ENCODE results near the gene ZBTB20. TPM values are rescaled to one million over a fixed set of nuclear protein-coding genes. Genes with fewer than 3 reads are reported as not detected.

The ZBTB20 gene
- total and polyA plus RNA-seq, 2 donors from 2014 or later = 0.99 to 142 TPM

- Histone ChIP-seq H3K4me3 (ENCODE audit: low read length in 3 of 3) (no peak overlapping the region), H3K27ac (ENCODE audit: low read depth in 2 of 2, low read length in 2 of 2) (no peak overlapping the region), H3K27me3 (ENCODE audit: control insufficient read depth, insufficient read depth, low read length) (no peaks in the 10 kb centered on the region), H3K36me3 (ENCODE audit: control insufficient read depth in 2 of 3, insufficient read depth in 3 of 3, low read length in 3 of 3) (no peaks in the 10 kb centered on the region), H3K4me1 (ENCODE audit: control insufficient read depth in 2 of 3, insufficient read depth in 2 of 3, low read depth in 1 of 3, low read length in 3 of 3) (no peaks in the 10 kb centered on the region), H3K9ac (ENCODE audit: low read length in 3 of 3) (no peak overlapping the region), H3K9me3 (ENCODE audit: control insufficient read depth in 2 of 3, insufficient read depth in 1 of 3, low read length in 3 of 3) (no peaks in the 10 kb centered on the region)
- FAIRE-seq = no peak
- peak in 4 of 5 donors; percentile 43 to 89 (median 74) for DNase-seq
- no peak for TF ChIP-seq CTCF (IDR thresholded peaks at IDR 0.05; ENCODE audit: borderline replicate concordance, extremely low read depth, insufficient read depth)
- intact Hi-C loops (cut with DNase I) = no loop called here
Observed at GRCh38 chr3:114519415-114519814, 627.7 kb downstream of the ZBTB20 start.

- no peak overlapping the region for H3K9ac ChIP-seq (ENCODE audit: low read length in 3 of 3)
- no peaks in the 10 kb centered on the region for H3K27me3 ChIP-seq (ENCODE audit: control insufficient read depth, insufficient read depth, low read length)
- no peak overlapping the region for H3K4me3 ChIP-seq (ENCODE audit: low read length in 3 of 3)
- intact Hi-C loops (cut with DNase I) = no loop called here
- no peaks in the 10 kb centered on the region for H3K9me3 ChIP-seq (ENCODE audit: control insufficient read depth in 2 of 3, insufficient read depth in 1 of 3, low read length in 3 of 3)
- TF ChIP-seq CTCF (IDR thresholded peaks at IDR 0.05; ENCODE audit: borderline replicate concordance, extremely low read depth, insufficient read depth) = no peak
- H3K4me1 ChIP-seq (ENCODE audit: control insufficient read depth in 2 of 3, insufficient read depth in 2 of 3, low read depth in 1 of 3, low read length in 3 of 3) = no peaks in the 10 kb centered on the region
- FAIRE-seq = no peak
- no peak overlapping the region for H3K27ac ChIP-seq (ENCODE audit: low read depth in 2 of 2, low read length in 2 of 2)
- H3K36me3 ChIP-seq (ENCODE audit: control insufficient read depth in 2 of 3, insufficient read depth in 3 of 3, low read length in 3 of 3) = no peaks in the 10 kb centered on the region
- DNase-seq = no peak
Observed at GRCh38 chr3:114518206-114518808, 628.8 kb downstream of the ZBTB20 start.

GRCh38 chr3:114510201-114510600, 636.9 kb downstream of the ZBTB20 start:
- DNase-seq = no peak
- Histone ChIP-seq H3K36me3 (ENCODE audit: control insufficient read depth in 2 of 3, insufficient read depth in 3 of 3, low read length in 3 of 3) (no peaks in the 10 kb centered on the region), H3K27me3 (ENCODE audit: control insufficient read depth, insufficient read depth, low read length) (no peaks in the 10 kb centered on the region), H3K9me3 (ENCODE audit: control insufficient read depth in 2 of 3, insufficient read depth in 1 of 3, low read length in 3 of 3) (no peaks in the 10 kb centered on the region), H3K27ac (ENCODE audit: low read depth in 2 of 2, low read length in 2 of 2) (no peak overlapping the region), H3K4me1 (ENCODE audit: control insufficient read depth in 2 of 3, insufficient read depth in 2 of 3, low read depth in 1 of 3, low read length in 3 of 3) (no peaks in the 10 kb centered on the region), H3K4me3 (ENCODE audit: low read length in 3 of 3) (no peak overlapping the region), H3K9ac (ENCODE audit: low read length in 3 of 3) (no peak overlapping the region)
- FAIRE-seq = no peak
- no peak for TF ChIP-seq CTCF (IDR thresholded peaks at IDR 0.05; ENCODE audit: borderline replicate concordance, extremely low read depth, insufficient read depth)
- intact Hi-C loops (cut with DNase I) = no loop called here

GRCh38 chr3:114509756-114510155, 637.3 kb downstream of the ZBTB20 start:
- no peaks in the 10 kb centered on the region for H3K9me3 ChIP-seq (ENCODE audit: control insufficient read depth in 2 of 3, insufficient read depth in 1 of 3, low read length in 3 of 3)
- no peak overlapping the region for H3K9ac ChIP-seq (ENCODE audit: low read length in 3 of 3)
- DNase-seq (no peak), FAIRE-seq (no peak)
- no peaks in the 10 kb centered on the region for H3K27me3 ChIP-seq (ENCODE audit: control insufficient read depth, insufficient read depth, low read length)
- H3K4me1 ChIP-seq (ENCODE audit: control insufficient read depth in 2 of 3, insufficient read depth in 2 of 3, low read depth in 1 of 3, low read length in 3 of 3) = no peaks in the 10 kb centered on the region
- H3K36me3 ChIP-seq (ENCODE audit: control insufficient read depth in 2 of 3, insufficient read depth in 3 of 3, low read length in 3 of 3) = no peaks in the 10 kb centered on the region
- no peak overlapping the region for H3K4me3 ChIP-seq (ENCODE audit: low read length in 3 of 3)
- intact Hi-C loops (cut with DNase I) = no loop called here
- TF ChIP-seq CTCF (IDR thresholded peaks at IDR 0.05; ENCODE audit: borderline replicate concordance, extremely low read depth, insufficient read depth) = no peak
- no peak overlapping the region for H3K27ac ChIP-seq (ENCODE audit: low read depth in 2 of 2, low read length in 2 of 2)

Measured in kidney (tissue), 14 donors.